LNCAP (cell line): ENCODE results near the gene RASGRP3.

ENCODE experiments used
- TF ChIP-seq, protein P1 (sequence below): fragments of 450-650 bp; IDR thresholded peaks from 2 replicates; pipeline ENCODE4 v1.5.1; 2017; ENCODE audit warnings: mild to moderate bottlenecking

Gene RASGRP3

DNA sequence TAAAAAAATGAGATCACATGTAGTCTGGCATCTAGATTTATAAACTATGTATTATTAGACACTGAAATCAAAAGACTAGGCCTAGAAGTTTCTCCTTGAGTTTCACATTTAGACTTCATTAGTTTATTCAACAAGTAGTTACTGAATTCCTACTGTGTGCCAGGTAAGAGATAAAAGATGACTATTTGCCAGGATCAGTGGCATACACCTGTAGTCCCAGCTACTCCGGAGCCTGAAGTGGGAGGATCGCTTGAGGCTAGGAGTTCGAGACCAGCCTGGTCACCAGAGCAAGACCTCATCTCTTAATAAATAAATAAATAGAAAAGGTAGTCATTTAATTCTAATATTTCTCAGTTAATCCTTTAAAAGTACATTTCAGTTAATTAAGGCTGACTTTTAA, 120.6 kb downstream of the RASGRP3 start:
- TF ChIP-seq, protein P1, sequence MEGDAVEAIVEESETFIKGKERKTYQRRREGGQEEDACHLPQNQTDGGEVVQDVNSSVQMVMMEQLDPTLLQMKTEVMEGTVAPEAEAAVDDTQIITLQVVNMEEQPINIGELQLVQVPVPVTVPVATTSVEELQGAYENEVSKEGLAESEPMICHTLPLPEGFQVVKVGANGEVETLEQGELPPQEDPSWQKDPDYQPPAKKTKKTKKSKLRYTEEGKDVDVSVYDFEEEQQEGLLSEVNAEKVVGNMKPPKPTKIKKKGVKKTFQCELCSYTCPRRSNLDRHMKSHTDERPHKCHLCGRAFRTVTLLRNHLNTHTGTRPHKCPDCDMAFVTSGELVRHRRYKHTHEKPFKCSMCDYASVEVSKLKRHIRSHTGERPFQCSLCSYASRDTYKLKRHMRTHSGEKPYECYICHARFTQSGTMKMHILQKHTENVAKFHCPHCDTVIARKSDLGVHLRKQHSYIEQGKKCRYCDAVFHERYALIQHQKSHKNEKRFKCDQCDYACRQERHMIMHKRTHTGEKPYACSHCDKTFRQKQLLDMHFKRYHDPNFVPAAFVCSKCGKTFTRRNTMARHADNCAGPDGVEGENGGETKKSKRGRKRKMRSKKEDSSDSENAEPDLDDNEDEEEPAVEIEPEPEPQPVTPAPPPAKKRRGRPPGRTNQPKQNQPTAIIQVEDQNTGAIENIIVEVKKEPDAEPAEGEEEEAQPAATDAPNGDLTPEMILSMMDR: no peak

DNA sequence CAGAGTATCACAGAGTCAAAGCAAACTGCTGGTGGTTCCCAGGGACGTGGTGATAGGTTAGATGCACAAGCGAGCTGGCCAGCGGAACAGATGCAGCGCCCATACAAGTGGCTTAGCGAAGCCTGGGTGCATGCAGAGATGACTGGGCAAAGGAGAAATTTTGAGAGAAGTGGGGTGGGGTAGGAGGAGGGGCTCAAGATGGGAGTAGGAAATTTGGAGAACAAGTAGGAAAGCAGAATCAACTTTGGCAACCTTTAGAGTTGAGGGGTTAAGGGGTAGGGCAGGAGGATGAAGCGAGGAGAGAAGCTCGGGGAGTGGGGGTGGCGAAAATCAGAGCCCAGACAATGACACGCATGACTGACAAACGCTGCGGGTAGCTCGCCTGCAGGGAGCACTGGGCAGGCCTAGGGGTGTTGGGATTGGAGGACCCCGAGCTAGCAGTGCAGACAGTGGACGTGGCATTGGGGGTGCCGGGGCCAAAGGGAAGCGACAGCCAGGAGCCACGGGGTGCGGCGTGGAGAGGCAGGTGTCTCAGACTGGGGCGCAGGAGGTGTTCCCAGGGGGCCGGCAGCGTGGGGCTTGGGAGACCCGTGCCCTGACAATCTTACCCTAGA, 122.2 kb downstream of the RASGRP3 start:
- TF ChIP-seq, protein P1: no peak

DNA sequence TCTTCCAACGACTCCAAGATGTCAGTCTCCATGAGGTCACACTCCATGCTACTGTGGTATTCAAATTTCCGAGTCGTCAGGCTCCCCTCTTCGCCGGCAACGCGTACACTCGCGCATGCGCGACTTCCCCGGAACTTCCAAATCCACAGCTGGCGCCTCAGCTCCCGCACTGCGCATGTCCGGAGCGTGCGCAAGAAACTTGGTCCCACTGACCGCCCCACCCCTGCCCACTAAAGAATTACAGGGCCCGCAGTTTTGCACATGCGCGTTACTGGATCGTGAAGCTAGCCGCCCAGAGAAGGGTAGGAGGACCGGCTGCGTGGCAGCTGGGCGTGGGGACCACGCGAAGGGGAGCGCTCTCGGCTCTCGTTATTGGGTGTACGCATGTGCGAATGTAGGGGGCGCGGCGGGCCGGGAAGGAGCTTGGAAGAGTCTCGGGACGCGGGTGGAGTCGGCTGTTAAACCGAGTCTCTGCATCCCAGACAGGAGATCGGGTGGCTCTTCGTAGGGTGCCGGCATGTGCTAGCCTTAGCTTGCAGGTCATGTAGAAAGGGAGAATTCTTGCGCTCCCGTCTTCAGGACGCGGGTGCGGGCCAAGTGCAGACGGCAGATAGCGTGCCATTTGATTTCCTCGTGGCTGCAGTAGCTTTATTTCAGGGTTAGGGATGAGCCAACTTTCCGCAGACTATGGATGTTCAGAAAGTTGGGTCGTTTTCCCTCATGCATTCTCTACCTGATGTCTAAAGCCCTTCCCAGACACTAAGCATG, 122.9 kb downstream of the RASGRP3 start, which contains the start of gene FAM98A:
Gene FAM98A, minus strand, starts transcription at position 125 of the 768 bp plus-strand sequence. Its CDS starts 78 bp downstream, at position 47.
- TF ChIP-seq, protein P1: no peak

DNA sequence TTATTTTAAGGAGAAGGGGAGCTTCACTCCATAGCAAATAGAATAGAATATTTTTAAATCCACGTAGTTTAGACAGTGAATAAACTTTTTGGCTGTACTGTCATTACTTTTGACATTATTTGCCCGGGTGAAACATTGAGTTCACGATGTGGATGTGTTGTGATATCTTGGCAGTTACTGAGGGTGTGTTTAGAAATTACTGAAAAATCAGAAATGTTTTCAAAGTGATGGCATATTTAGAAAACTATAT, 123.4 kb downstream of the RASGRP3 start:
- TF ChIP-seq, protein P1: no peak

DNA sequence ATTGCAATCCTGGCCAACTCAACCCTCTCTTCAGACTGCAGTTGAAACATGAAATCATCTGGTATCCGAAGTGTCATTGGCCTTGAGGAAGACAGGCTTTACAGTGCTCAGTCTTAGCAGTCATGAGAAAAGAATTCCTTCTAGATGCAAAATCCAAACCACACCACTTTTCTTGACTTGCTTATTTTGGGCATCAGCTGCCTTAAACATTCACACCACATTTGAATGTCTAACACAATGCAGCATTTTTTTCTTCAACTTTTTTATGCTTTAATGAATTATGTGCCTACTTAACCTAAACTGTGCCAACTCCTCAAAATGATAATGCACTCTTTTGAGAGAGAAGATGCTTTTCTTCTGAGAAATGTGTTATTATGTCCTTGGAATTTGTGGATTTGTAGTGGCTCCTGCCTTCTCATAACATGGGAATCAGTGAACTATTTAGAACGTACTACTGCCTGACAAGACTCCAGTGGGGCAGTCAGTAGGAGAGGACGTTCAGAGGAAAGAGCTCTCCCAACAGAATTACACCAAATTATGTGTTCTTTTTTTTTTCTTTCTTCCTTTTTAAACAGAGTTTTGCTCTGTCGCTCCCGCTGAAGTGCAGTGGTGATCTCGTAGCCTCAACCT, 125.9 kb downstream of the RASGRP3 start:
- TF ChIP-seq, protein P1: no peak

DNA sequence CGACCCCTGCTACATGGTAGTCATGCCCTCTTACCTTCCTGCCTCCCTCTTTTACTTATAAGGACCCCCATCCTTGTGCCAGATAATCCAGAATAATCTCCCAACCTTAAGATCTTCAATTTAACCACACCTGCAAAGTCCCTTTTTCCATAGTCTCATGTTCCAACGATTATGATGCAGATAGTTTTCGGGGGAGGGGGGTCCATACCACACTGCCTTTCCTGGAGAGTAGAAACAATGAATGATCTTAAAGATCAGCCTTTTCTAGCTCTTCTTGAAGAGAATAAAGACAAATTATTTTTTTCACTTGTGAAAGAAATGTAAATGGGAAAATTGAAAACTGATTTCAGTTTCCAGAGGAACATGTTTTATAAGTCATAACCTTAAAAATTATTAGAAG, 127.0 kb downstream of the RASGRP3 start:
- TF ChIP-seq, protein P1: no peak

DNA sequence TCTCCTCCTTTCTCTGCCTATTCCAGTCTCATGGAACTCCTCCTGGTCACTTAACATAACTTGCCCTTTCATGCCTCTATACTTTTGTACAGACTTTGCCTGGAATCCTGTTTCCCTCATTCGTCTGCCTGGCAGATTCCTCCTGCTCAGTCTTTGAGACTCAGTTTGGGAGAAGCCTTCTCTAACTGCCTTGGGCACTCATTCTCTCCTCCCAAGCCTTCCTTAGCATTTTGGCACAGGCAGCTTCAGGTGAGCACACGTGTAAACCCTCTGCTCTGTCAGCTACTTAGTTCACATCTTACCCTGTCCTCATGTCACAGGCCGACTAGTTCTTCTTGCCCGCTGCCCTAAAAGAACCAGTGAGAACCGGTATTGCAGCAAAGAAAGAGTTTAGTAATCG, 128.6 kb downstream of the RASGRP3 start:
- TF ChIP-seq, protein P1: no peak
